LoVo (cell line): ENCODE measurements around the gene TPP1.

Experiments used
- DNase-seq: peaks from one replicate; pipeline ENCODE4 v3.0.0-alpha.2; 2016; ENCODE audit warnings: low spot score

TPP1 gene

GRCh38 chr11:6611092-6611962 is 7.9 kb downstream of the TPP1 start:
- DNase-seq = no peak

GRCh38 chr11:6610591-6610990 is 8.6 kb downstream of the TPP1 start:
- DNase-seq = no peak

- no peak for DNase-seq
These were observed 9.7 kb downstream of the TPP1 start for GRCh38 chr11:6609502-6610015.

GRCh38 chr11:6608726-6609501 is 10.3 kb downstream of the TPP1 start:
- DNase-seq = no peak

- no peak for DNase-seq
These were observed 11.2 kb downstream of the TPP1 start for GRCh38 chr11:6608011-6608410.

GRCh38 chr11:6607190-6607795 is 11.9 kb downstream of the TPP1 start:
- no peak for DNase-seq

GRCh38 chr11:6606471-6607189 is 12.6 kb downstream of the TPP1 start:
- peak; percentile 92 for DNase-seq

- DNase-seq = no peak
These were observed 14.4 kb downstream of the TPP1 start for GRCh38 chr11:6604790-6605189.

- peak; percentile 28 for DNase-seq
These were observed 15.1 kb downstream of the TPP1 start for GRCh38 chr11:6604081-6604626.

- DNase-seq = peak; percentile 88
These were observed 15.7 kb downstream of the TPP1 start, which contains the start of the genes ILK and RRP8 for GRCh38 chr11:6603287-6604080. ILK (plus strand) TSS chr11:6603774; CDS start chr11:6604272, 498 bp downstream. RRP8 (minus strand) TSS chr11:6603616; CDS start chr11:6603502, 114 bp downstream.

- no peak for DNase-seq
These were observed 16.9 kb downstream of the TPP1 start for GRCh38 chr11:6602096-6602940.

- DNase-seq = no peak
These were observed 18.2 kb downstream of the TPP1 start for GRCh38 chr11:6601041-6601461.

- DNase-seq = no peak
These were observed 19.3 kb downstream of the TPP1 start for GRCh38 chr11:6599881-6600390.

GRCh38 chr11:6599449-6599848 is 19.8 kb downstream of the TPP1 start:
- no peak for DNase-seq

- no peak for DNase-seq
These were observed 20.7 kb downstream of the TPP1 start for GRCh38 chr11:6598555-6598954.

GRCh38 chr11:6596239-6596877 is 22.9 kb downstream of the TPP1 start:
- DNase-seq = no peak

- no peak for DNase-seq
These were observed 25.0 kb downstream of the TPP1 start for GRCh38 chr11:6594142-6594768.

GRCh38 chr11:6588018-6588417 is 31.2 kb downstream of the TPP1 start:
- DNase-seq = no peak
